HG02884 (cell line): Measurements from ENCODE around the gene FAM13A.
A peak's percentile ranks its signal among the peaks of the same experiment; 100 is the strongest.
"Not testable (repeated sequence)": the region's sequence is repeated elsewhere in the genome, so short reads cannot be mapped to it uniquely, and the experiment has no call there.

ENCODE experiments used
- ATAC-seq: cut with Tn5 transposase; IDR thresholded peaks from one replicate; pipeline ENCODE4 v1.9.1; 2021; ENCODE audit warnings: mild to moderate bottlenecking, moderate library complexity; ENCODE audit not compliant: unreplicated experiment

FAM13A gene

DNA sequence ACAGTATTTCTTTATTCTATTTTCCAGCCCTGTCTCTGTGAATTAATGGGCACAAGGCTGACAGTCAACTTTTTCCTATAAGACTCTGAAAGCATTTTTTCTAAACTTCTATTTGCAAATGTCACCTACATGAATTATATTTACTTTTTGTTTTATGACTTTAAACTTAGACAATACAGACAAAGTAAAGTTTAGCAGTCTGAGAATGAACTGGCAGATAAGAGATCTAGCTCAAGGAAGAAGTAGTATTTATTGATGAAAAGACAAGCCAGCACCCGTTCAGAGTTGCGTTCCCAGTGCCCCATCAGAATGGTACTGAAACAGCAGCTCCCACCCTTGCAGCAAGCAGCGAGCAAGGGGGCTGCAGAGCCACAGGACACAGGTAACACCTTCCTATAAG is 148.5 kb downstream of the FAM13A start:
- ATAC-seq, result no peak

DNA sequence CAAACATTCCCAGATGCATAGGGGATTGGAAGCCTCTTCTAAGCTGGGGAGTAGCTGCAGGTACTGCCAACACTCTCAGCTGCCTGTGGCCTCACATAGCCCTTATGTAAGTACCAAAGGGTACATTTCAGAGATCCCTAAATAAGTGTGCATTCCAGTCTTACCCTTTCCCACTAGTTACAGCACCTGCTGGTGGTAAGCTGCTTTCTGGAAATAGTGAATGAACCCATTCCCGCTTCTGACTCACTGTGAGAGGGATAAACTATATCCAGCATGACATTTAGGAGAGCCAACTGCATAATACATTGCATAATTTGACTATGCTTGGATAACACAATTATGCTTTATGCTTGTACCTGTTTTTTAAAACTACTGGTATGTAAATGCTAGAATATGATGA is 149.0 kb downstream of the FAM13A start:
- ATAC-seq, result no peak

DNA sequence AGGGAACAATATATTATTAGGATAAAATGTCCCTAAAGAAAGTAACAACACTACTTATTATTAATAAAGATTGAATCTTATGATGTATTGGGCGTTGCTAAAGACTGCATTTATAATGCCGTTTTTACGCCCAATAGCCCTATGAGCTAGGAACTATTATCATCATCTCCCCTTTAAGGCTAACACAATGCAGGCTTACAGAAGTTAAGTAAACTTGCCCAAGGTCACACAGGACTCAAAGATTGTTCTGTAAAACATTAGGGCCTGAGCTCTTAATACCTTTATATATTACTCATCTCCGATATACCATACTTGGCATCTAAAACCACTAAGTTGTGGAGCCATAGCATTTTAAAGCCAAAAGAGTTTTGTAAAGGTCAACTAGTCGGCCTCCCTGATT is 149.5 kb downstream of the FAM13A start:
- no peak for ATAC-seq

DNA sequence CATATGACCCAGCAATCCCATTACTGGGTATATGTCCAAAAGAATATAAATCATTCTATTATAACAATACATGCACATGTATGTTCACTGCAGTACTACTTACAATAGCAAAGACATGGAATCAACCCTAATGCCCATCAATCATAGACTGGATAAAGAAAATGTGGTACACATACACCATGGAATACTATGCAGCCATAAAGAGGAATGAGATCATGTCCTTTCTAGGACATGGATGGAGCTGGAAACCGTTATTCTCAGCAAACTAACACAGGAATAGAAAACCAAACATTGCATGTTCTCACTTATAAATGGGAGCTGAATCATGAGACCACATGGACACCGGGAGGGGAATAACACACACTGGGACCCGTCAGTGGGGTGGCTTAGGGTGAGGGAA is 152.7 kb downstream of the FAM13A start:
- not testable (repeated sequence) for ATAC-seq

DNA sequence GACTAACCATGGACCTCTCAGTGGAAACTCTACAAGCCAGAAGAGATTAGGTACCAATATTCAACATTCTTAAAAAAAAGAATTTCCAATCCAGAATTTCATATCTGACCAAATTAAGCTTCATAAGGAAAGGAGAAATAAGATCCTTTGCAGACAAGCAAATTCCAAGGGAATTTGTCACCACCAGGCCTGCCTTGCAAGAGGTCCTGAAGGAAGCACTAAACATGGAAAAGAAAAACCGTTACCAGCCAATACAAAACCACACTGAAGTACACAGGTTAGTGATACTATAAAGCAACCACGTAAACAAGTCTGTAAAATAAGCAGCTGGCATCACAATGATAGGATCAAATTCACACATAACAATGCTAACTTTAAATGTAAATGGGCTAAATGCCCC is 156.6 kb downstream of the FAM13A start:
- ATAC-seq, result no peak

DNA sequence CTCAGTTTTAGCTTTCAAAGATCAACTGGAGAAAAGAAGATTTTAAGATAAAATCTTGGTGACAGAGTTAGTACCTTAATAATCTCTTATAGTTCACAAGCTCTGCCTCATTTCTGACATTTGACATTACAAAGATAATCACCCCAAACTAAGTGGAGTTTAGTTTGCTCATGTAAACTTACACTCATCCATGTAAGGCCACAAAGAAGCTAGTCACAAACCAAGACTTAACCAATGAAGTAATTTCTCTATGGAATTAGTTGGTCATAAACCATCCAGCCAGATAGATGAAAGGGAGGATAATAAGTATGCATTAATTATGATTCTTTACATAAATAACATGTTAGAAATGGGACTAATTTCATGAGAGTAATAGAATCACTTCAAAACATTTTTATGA is 159.2 kb downstream of the FAM13A start:
- ATAC-seq, result no peak

DNA sequence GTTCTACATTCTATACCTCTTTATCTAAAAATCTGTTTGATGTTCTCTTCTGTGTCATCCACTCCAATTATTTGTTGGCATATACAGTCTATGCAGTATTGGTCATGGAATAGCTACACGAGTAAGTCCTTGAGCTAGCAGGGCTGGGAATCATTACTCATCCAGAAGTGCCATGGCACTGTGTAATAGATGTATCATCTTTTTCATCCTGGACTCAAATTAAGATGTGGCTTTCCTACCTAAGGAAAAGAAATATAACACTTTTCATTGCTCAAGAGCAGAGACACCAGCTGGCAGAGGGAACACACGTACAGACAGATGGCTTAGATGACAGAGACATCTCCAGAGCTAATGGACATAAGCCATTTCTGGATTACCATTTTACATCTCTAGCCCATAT is 159.8 kb downstream of the FAM13A start:
- no peak for ATAC-seq

DNA sequence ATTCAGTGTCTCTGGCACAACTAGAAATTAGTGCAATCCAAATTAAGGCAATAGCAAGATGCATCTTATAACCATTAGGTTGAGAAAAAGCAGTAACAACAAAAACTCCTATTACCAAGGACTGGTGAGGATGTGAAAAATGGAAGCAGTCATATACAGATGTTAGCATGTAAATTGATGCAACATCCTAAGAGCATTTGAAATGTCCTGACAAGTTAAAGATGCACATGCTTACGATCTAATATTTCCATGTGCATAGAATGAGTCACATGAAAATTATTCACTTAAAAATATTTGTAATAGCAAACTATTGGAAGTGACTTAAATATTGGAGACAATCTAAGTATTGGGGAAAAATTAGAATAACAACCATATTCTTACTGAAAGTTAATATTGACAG is 163.0 kb downstream of the FAM13A start:
- ATAC-seq, result no peak

DNA sequence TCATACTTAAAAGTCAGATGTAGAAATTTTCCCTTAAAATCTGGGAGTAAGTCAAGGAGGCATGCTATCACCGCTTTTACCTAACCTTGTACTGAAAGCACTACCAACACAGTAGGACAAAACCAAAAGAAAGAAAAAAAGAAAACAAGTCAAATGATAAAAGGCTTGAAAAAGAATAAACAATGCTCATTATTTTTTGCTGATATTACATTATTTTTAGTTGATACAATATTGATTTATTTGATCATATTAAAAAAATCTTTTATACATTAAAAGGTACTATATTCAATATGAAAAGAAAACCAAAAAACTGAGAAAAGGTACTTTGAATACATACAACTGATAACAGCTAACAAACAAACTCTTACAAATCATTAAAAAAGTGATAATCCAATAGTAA is 164.3 kb downstream of the FAM13A start:
- ATAC-seq, result no peak

DNA sequence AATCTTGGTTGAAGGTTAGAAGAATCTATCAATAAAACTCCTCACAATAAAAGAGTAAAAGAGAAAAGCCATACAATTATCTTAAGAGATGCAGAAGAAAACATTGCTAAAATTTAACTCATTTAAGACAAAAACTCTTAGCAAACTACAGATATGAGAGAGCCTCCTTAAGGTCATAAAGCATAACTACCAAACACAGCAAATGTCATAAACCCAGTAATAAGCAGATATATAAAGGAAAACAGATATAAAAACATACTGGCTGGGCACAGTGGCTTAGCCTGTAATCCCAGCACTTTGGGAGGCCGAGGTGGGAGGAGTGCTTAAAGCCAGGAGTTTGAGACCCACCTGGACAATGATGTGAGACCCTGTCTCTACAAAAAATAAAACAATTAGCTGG is 165.3 kb downstream of the FAM13A start:
- no peak for ATAC-seq

DNA sequence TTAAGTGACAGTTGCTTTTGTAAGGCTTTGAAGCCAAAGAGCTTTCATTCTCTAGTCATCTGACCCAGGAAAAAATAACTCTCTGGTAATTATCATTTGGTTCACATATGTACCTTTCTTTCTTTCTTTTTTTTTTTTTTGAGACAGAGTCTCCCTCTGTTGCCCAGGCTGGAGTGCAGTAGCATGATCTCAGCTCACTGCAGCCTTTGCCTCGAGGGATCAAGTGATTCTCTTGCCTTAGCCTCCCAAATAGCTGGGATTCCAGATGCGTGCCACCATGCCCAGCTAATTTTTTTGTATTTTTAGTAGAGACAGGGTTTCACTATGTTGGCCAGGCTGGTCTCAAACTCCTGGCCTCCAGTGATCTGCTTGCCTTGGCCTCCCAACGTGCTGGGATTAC is 169.6 kb downstream of the FAM13A start:
- not testable (repeated sequence) for ATAC-seq

DNA sequence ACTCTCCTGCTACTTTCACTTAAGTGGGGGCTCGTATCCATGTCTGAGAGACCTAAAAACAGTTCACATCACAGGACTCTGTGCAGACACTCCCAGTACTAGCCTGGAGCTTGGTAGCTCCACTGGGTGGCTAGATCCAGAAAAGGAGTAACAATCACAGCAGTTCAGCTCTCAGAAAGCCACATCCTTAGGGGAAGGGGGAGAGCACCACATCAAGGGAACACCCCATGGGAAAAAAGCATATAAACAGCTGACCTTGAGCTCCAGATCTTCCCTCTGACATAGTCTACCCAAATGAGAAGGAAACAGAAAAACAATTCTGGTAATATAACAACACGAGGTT is 175.8 kb downstream of the FAM13A start:
- no peak for ATAC-seq

DNA sequence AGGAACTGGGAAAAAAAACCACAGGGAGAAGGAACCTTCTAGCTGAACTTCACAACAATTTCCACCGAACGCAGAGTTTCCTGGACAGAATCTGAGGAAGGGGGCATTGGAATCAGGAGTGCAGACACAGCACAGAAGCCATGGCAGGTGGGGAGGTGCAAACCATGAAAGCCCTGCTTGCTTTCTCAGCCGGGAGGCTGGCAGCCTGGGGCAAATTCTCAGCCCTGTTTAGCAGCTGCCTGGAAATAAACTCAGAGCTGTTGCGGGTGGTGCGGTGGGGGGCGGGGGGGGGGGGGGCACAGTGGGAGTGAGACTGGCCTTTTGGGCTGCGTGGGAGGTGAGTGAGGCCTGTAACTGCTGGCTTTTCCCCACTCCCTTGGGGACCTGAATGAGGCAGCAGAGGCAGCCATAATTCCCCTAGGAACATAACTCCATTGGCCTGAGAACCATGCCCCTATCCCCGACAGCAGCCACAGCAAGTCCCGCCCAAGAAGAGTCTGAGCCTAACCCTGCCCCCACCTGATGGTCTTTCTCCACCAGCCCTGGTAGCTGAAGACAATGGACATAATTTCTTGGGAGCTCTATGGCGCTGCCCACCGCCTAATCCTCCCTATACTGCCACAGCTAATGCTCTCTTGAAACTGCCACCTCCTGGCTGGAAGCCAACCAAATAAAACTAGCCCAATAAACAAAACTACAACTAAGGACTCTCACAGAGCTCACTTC is 176.3 kb downstream of the FAM13A start:
- no peak for ATAC-seq

DNA sequence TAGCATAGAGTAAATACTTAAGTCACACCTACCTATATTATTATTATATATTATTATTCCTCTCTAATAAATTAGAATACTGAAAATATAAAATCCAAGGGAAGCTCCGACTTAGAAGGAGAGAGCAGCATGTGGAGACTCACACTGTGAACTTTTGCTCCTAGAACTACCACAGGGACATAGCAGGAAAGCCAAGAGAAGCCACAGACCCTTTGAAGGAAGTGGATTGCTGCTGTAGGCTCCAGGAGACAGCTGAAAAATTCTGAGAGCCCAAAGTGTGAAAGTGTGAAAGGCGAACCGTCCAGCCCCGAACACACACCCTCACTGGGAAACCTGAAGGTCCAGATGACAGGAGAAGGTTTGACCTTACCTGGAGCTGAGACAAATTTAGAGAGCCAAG is 177.0 kb downstream of the FAM13A start:
- no peak for ATAC-seq

DNA sequence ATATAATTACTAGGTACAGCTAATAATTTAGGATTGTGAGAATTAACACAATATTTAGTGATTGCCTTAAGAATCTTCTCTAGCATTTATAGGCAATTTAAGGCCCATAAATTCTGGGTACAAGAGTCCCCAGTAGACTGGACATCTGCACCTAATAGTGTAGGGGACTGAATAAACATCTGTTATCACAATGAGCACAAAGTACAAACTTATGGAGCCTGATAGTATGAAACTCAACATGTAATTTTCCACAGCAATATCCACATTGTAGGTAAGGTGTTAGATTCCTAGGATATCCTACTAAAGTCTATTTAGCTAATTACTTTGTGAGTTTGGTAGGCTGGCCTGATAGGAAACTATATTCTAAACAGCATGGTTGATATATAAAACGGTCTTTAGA is 178.3 kb downstream of the FAM13A start:
- no peak for ATAC-seq

DNA sequence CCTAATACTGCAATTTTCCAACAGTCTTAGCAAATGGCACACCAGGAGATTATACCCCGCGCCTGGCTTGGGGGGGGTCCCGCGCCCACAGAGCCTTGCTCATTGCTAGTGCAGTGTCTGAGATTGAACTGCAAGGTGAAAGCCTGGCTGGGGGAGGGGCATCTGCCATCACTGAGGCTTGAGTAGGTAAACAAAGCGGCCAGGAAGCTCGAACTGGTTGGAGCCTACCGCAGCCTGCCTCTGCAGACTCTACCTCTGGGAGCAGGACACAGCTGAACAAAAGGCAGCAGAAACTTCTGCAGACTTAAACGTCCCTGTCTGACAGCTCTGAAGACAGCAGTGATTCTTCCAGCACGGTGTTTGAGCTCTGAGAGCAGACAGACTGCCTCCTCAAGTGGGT is 186.6 kb downstream of the FAM13A start:
- ATAC-seq, result no peak

DNA sequence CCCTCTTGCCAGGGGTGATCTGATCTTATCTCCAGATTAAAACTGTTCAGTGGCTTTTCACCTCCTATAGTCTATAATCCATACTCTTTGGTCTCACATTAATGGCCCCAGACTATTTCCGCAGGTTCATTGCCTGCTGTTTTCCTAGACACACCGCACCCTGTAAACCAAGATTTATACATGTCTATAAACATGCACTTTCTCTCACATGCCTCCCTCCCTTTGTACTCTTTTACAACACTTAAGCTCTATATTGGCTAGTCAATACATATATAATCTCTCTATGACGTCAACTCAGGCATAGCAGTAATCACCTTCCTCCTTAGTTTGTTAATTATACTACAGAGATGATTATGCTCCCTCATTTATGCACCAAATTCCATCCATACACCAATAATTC is 188.5 kb downstream of the FAM13A start:
- ATAC-seq, result no peak

DNA sequence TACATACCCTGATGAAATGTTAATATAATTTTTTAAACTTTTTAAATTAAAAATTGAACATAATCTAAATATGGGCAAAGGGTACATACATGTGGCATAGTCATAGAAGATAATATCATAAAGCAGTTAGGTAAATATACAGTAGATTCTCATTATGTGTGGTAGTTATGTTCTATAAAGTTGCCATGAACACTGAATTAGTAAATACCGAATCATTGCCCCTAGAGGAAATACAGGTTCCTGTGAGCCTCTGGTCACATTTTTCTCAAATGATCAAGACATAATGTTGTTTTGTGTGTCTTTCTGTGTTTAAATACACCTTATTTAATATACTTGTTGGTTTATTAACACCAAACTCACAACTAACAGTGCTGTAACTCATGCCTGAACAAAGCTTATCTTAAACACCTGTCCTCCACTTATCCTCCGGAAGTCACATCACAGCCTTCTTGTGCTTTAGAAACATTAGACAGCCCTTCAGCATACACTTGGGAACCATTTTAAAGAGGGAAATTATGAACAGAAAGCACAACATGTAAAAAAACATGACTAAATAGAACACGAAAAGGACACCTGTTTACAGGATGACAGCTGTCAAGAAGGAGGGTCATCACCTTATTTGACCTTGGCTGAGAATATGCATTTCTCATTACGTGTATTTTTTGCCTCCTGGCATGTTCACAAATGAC is 190.0 kb downstream of the FAM13A start:
- no peak for ATAC-seq

DNA sequence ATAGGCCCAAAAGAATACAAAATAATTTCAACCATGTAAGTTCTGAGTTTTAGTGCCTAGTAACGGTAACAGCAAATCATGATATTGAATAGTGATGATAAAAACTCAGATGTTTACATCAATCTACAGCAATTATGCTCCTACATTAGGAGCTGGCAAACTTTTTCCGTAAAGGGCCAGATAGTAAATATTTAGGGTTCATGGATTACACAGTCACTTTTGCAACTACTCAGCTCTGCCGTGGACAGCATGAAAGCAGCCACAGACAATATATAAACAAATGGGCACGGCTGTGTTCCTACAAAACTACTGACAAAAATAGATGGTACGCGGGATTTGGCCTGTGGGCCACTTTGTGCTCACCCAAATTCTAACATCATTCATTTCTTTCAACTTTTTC is 191.5 kb downstream of the FAM13A start:
- ATAC-seq, result no peak

DNA sequence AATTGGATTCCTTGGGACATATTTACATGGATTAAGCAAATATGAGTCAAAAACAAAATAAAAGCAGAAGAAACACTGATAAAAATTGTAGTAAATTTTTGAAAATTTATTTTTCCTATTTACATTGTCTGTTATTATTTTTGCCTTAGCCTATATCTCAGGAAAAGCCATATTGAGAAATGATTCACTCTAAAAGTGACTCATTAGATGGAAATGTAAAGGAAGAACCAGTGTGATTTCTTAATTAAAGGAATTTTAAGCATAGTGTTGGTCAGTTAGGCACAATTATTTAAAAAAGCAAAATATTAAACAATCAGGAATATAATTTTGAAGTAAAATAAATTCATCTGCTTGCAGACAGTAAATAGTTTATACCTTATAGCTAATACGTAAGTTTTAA is 191.9 kb downstream of the FAM13A start:
- ATAC-seq, result no peak

DNA sequence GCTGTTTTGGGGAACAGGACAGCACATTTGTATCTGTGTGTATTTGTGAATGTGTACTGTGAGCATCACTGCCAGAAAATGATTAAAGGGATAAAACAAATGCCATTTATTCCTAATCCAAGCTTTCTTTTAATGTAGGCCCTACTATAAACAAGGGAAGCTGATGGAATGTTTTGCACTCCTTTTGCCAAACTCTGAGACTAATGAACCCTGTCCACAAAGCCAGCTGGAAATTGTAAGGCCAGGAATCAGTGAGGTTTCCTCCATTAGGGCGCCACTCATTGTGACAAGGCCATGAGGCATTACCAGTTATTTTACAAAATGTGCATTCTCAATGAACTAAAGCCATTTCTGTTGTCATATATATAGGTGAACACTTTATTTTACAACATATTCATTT is 196.4 kb downstream of the FAM13A start:
- ATAC-seq, result no peak

DNA sequence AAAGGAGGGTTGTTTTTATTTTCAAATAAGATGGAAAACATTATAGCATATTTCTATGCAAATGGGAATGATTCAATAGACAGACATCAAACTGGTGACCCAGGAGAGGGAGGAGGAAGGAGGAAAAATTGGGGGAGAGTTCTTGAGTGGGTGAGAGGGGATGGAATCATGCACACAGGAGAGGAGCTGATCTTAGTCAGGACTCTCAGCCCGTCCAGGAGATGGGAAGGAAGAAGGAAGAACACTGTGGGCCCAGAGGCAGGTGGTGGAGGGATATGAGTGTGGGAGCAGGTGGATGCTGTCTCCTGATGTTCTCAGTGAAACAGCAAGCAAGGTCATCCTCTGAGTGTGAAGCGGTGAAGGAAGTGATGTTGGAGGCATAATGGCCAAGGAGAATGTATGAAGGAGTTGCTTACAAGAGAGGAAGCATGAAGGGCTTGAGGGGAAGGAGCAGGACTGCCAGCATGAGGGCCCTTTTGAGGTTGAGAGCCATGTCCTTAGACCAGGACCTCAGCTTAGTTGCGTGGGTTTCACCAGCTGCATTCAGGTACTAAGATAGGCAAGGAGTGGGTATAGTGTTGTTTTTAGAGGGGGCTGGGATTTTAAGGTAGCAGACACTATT is 197.7 kb downstream of the FAM13A start:
- peak; percentile 24 for ATAC-seq
